GM12878 (cell line): Measurements from ENCODE around the gene DPAGT1. TPM values are rescaled to one million over a fixed set of nuclear protein-coding genes. Genes with fewer than 3 reads are reported as not detected.

Experiments
- ASH2L ChIP-seq: fragments of 300-600, 200-600 bp; sonication (generic); IDR thresholded peaks from 2 replicates; pipeline ENCODE4 v1.6.1; 2017; ENCODE audit warnings: low read depth, mild to moderate bottlenecking, borderline replicate concordance
- CEBPZ ChIP-seq: fragments of 150-350 bp; IDR thresholded peaks from 2 replicates; pipeline ENCODE4 v1.6.1; 2016; ENCODE audit warnings: low read depth, low read length
- CHD4 ChIP-seq: fragments of 200-600 bp; sonication (generic); IDR thresholded peaks from 2 replicates; pipeline ENCODE4 v1.6.1; 2016; ENCODE audit warnings: mild to moderate bottlenecking
- CTCF ChIP-seq, 3 experiments: IDR thresholded peaks in 2 of 3; conservative IDR thresholded peaks in 1 of 3; 2 replicates each; pipeline ENCODE4 v1.5.1; 2011; ENCODE audit warnings: low read depth in 3 of 3, low read length in 3 of 3, mild to moderate bottlenecking in 3 of 3, control low read depth in 2 of 3, moderate library complexity in 2 of 3, inconsistent platforms in 1 of 3, mixed read lengths in 1 of 3; ENCODE audit not compliant: control insufficient read depth in 2 of 3, insufficient read depth in 1 of 3; ENCODE audit errors: extremely low read depth in 1 of 3
- MEF2A ChIP-seq: IDR thresholded peaks from 2 replicates; pipeline ENCODE4 v1.6.1; 2011; ENCODE audit warnings: low read depth, mild to moderate bottlenecking, low read length, moderate library complexity; ENCODE audit not compliant: insufficient read depth
- NR2C2 ChIP-seq: IDR thresholded peaks from 2 replicates; pipeline ENCODE4 v1.6.1; 2011; ENCODE audit warnings: borderline replicate concordance, low read depth; ENCODE audit not compliant: control insufficient read depth, insufficient read length
- PKNOX1 ChIP-seq: fragments of 450-650 bp; IDR thresholded peaks from 2 replicates; pipeline ENCODE4 v1.6.1; 2016; ENCODE audit warnings: mild to moderate bottlenecking
- SREBF1 ChIP-seq: IDR thresholded peaks from 2 replicates; pipeline ENCODE4 v1.6.1; 2012; ENCODE audit warnings: mild to moderate bottlenecking, low read length
- polyA plus RNA-seq, 11 experiments: library from polyadenylated mRNA; depleted of rRNA in 4 of 11; unstranded in 6 of 11; stranded (reverse) in 5 of 11; fragments of >200 nt; fragmentation: Nextera tagmentation in 4 of 11; fragmentation: Illumina TruSeq in 1 of 11; extraction: Ambion mirVana in 4 of 11; extraction: Trizol in 1 of 11; gene quantifications; 1 replicate in 1 of 11; 2 replicates in 10 of 11; pipeline versions ENCODE4 v1.2.1 to v1.2.3, GENCODE V29; 2011 to 2016; ENCODE audit warnings: inconsistent platforms in 2 of 11, missing spikeins in 2 of 11, low read depth in 1 of 11
- total RNA-seq, 4 experiments: library from RNA; depleted of rRNA in 3 of 4; stranded (reverse); fragments of >200 nt in 3 of 4; fragmentation: Illumina TruSeq in 1 of 4; extraction: Trizol in 1 of 4; gene quantifications; 2 replicates each; pipeline versions ENCODE4 v1.2.1 to v1.2.3, GENCODE V29; 2013 to 2021
- TF ChIP-seq, protein P1 (sequence below): IDR thresholded peaks from 2 replicates; pipeline ENCODE4 v1.6.1; 2012; ENCODE audit warnings: low read depth, low read length, improper control_type of control experiment

DPAGT1 gene
- total and polyA plus RNA-seq, 10 of the 15 experiments (the other 5 are each of a cell fraction or from before 2014, with no cell fraction given), result 20.5 to 95.6 (median 54.3) TPM

DNA sequence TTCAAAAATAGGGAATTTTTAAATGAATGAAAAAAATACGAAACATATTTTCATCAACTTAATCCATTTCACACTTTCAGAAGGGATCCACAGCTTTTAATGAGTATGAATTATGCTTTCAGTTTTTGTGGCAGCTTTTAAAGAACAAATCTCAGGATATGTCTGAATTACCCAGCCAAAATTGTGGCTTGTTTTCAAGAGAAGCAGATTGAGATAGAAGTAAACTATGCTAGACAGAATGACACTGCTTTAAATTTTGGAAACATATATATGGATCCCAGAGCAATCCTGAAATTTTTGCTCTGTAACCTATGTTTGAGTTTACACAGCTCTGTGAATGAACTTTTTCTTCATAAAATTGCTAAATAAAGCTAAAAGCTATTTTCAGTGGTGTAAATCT is 17.3 kb upstream of the DPAGT1 start (continued):
- TF ChIP-seq, protein P1, sequence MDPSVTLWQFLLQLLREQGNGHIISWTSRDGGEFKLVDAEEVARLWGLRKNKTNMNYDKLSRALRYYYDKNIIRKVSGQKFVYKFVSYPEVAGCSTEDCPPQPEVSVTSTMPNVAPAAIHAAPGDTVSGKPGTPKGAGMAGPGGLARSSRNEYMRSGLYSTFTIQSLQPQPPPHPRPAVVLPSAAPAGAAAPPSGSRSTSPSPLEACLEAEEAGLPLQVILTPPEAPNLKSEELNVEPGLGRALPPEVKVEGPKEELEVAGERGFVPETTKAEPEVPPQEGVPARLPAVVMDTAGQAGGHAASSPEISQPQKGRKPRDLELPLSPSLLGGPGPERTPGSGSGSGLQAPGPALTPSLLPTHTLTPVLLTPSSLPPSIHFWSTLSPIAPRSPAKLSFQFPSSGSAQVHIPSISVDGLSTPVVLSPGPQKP, result no peak
- no peak for TF ChIP-seq SREBF1
- no peak for TF ChIP-seq PKNOX1
- TF ChIP-seq CHD4, result no peak
- TF ChIP-seq ASH2L, result no peak
- no peak for TF ChIP-seq CTCF (IDR thresholded peaks at IDR 0.05 in 2 of 3, conservative IDR thresholded peaks at IDR 0.05 in 1 of 3; ENCODE audit: control insufficient read depth in 2 of 3, extremely low read depth in 1 of 3, insufficient read depth in 1 of 3, low read depth in 3 of 3, low read length in 3 of 3)
- no peak for TF ChIP-seq NR2C2
- TF ChIP-seq CEBPZ, result no peak
- TF ChIP-seq MEF2A, result no peak
- TF ChIP-seq, all 136 proteins: peak for 0
